GM12892 (cell line): ENCODE data around the gene PRICKLE3.
A peak's percentile ranks its signal among the peaks of the same experiment; 100 is the strongest.

Experiments
- POLR2A ChIP-seq: IDR thresholded peaks from 2 replicates; pipeline ENCODE4 v1.6.1; 2011; ENCODE audit warnings: low read depth, low read length, control low read depth
- TAF1 ChIP-seq: IDR thresholded peaks from 2 replicates; pipeline ENCODE4 v1.6.1; 2011; ENCODE audit warnings: low read depth, mild to moderate bottlenecking, control low read depth, low read length, borderline replicate concordance

DNA sequence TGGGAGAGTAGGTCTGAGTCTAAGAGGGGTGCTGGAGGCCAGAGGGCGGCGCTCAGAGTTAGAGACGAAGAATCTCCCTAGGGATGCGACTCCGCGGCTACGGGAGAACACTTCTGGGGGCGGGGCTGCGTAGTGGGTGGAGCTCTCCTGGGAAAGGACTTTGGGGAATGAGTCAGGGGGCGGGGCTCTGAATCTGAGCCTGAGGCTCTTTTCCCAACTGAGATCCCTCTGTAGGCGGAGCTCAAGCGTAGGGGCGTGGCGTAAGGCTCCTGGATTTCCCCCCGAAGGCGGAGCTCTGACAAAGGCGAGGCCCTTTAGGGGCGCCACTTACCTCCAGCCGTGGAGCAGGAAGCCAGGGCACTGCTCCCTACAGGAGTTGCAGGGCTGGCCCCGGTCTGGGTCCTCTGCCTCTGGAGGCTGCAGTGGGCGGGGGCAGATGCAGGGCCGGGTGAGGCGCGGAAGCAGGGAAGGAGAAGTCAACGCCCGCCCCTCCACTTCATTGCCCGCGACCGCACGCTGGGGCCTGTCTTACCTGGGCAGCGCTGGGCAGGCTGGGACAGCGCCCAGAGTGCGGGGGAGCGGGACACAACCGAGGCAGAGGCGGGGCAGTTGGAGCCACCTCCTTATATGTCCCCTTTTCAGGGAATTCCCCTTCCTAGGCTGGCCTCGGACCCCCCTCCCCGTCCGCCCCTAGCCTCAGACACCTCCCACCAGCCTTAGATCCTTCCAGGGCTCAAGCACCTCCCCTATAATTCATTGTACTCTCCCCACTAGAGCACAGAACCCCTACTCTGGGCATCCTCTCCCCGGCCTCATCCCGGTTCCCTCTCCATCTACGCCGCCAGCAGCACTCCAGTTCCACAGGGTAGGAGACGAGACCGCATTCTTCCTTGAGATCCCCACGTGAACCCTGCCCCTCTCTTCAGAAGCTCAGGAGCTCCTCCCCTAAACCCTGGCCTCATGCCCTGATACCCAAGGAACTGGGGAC, 1.6 kb downstream of the PRICKLE3 start:
- TF ChIP-seq TAF1 (no peak), POLR2A (peak; percentile 35; the same call in 1 of the 2 replicates)
